ENCODE measurements around the gene KCNG2.

Gene KCNG2

GRCh38 chr18:79887181-79888000, 89.7 kb downstream of the KCNG2 start:
- TF ChIP-seq CTCF (conservative IDR thresholded peaks at IDR 0.05; ENCODE audit: control insufficient read depth, insufficient read depth, low read depth, low read length), result no peak
- no peak overlapping the region for H3K4me3 ChIP-seq (ENCODE audit: control insufficient read depth, low read depth, low read length)
- no peak for DNase-seq (ENCODE audit: low read depth)

GRCh38 chr18:79888016-79888415, 90.3 kb downstream of the KCNG2 start:
- no peak for TF ChIP-seq CTCF (conservative IDR thresholded peaks at IDR 0.05; ENCODE audit: control insufficient read depth, insufficient read depth, low read depth, low read length)
- H3K4me3 ChIP-seq (ENCODE audit: control insufficient read depth, low read depth, low read length), result no peak overlapping the region
- DNase-seq (ENCODE audit: low read depth), result no peak

GRCh38 chr18:79889569-79889968, 91.8 kb downstream of the KCNG2 start:
- no peak for TF ChIP-seq CTCF (conservative IDR thresholded peaks at IDR 0.05; ENCODE audit: control insufficient read depth, insufficient read depth, low read depth, low read length)
- DNase-seq (ENCODE audit: low read depth), result no peak

GRCh38 chr18:79890674-79891073, 92.9 kb downstream of the KCNG2 start:
- DNase-seq (ENCODE audit: low read depth), result no peak
- H3K4me3 ChIP-seq (ENCODE audit: control insufficient read depth, low read depth, low read length), result no peak overlapping the region
- no peak for TF ChIP-seq CTCF (conservative IDR thresholded peaks at IDR 0.05; ENCODE audit: control insufficient read depth, insufficient read depth, low read depth, low read length)

More at GRCh38 chr18:79889569-79889968, 91.8 kb downstream of the KCNG2 start:
- no peak overlapping the region for H3K4me3 ChIP-seq (ENCODE audit: control insufficient read depth, low read depth, low read length)

GRCh38 chr18:79896738-79897137, 99.0 kb downstream of the KCNG2 start:
- DNase-seq (ENCODE audit: low read depth), result no peak

GRCh38 chr18:79897940-79898625, 100.3 kb downstream of the KCNG2 start:
- DNase-seq (ENCODE audit: low read depth), result no peak
- H3K4me3 ChIP-seq (ENCODE audit: control insufficient read depth, low read depth, low read length), result no peak overlapping the region
- TF ChIP-seq CTCF (conservative IDR thresholded peaks at IDR 0.05; ENCODE audit: control insufficient read depth, insufficient read depth, low read depth, low read length), result no peak

More at GRCh38 chr18:79896738-79897137, 99.0 kb downstream of the KCNG2 start:
- no peak overlapping the region for H3K4me3 ChIP-seq (ENCODE audit: control insufficient read depth, low read depth, low read length)
- no peak for TF ChIP-seq CTCF (conservative IDR thresholded peaks at IDR 0.05; ENCODE audit: control insufficient read depth, insufficient read depth, low read depth, low read length)

Measured in fibroblast of mammary gland (primary cell).